GM12878 (cell line): Measurements from ENCODE around the gene SFSWAP. TPM values are rescaled to one million over a fixed set of nuclear protein-coding genes. Genes with fewer than 3 reads are reported as not detected.

ENCODE experiments used
- ATAC-seq: fragments of 200-7000 bp; cut with Tn5 transposase; 3 replicates; pipeline ENCODE4 v1.9.1; 2020; ENCODE audit warnings: mild to moderate bottlenecking, moderate library complexity
- BruUV-seq: library from RNA; stranded (reverse); fragments of 400-500 nt; replicated peaks from 2 replicates; lab custom pipeline; 2021; lab: Mats Ljungman, UMichigan
- CTCF ChIA-PET: fragments of 300-600 bp; sonication (Branson Sonifier 250); formaldehyde crosslinking; extraction: SDS; loops from one replicate; lab custom pipeline; 2021; ENCODE audit warnings: inconsistent platforms; lab: Yijun Ruan, JAX
- POLR2A ChIA-PET: fragments of 350-600 bp; formaldehyde crosslinking; extraction: SDS; loops from one replicate; lab custom pipeline; 2021; ENCODE audit warnings: inconsistent platforms; lab: Charles Lee
- RAD21 ChIA-PET: fragments of 300-600 bp; sonication (Branson Sonifier 250); formaldehyde crosslinking; loops from one replicate; lab custom pipeline; 2023; ENCODE audit warnings: antibody characterized with exemption; ENCODE audit not compliant: unreplicated experiment; lab: Charles Lee
- SMC1A ChIA-PET: fragments of 300-600 bp; sonication (Branson Sonifier 250); formaldehyde crosslinking; loops from one replicate; lab custom pipeline; 2023; ENCODE audit not compliant: unreplicated experiment, uncharacterized antibody; lab: Charles Lee
- DNase-seq: peaks from one replicate; pipeline ENCODE4 v3.0.0-alpha.2; 2011; ENCODE audit warnings: low read depth, low spot score
- FAIRE-seq: peaks from 3 replicates; lab custom pipeline; 2011; peaks lifted over from hg19 to GRCh38; lab: Jason Lieb, UNC
- H2AFZ ChIP-seq: 2 replicates; pipeline ENCODE4 v1.6.0; 2011; ENCODE audit warnings: low read depth, low read length, control low read depth; ENCODE audit not compliant: control insufficient read depth
- H3K27ac ChIP-seq: 2 replicates; pipeline ENCODE4 v1.5.1; 2011; ENCODE audit warnings: control low read depth; ENCODE audit not compliant: control insufficient read depth, insufficient read depth
- H3K27me3 ChIP-seq, 2 experiments: replicated peaks in 1 of 2; 2 replicates each; pipeline versions ENCODE4 v1.6.0 to v1.6.1; 2011; ENCODE audit warnings: low read length in 1 of 2; ENCODE audit not compliant: control insufficient read depth in 2 of 2, insufficient read depth in 2 of 2
- H3K36me3 ChIP-seq, 2 experiments: 2 replicates each; pipeline ENCODE4 v1.5.1; 2011; ENCODE audit warnings: low read length in 1 of 2; ENCODE audit not compliant: control insufficient read depth in 2 of 2, insufficient read depth in 2 of 2
- H3K4me1 ChIP-seq: 2 replicates; pipeline ENCODE4 v1.6.1; 2011; ENCODE audit warnings: mild to moderate bottlenecking, low read length, moderate library complexity, mixed read lengths; ENCODE audit not compliant: control insufficient read depth, insufficient read depth
- H3K4me2 ChIP-seq: 2 replicates; pipeline ENCODE4 v1.6.0; 2011; ENCODE audit warnings: control low read depth; ENCODE audit not compliant: control insufficient read depth, insufficient read depth
- H3K4me3 ChIP-seq: fragments of 200-600 bp; sonication (generic); 2 replicates; pipeline ENCODE4 v1.5.1; 2016
- H3K79me2 ChIP-seq: 2 replicates; pipeline ENCODE4 v1.6.0; 2011; ENCODE audit warnings: low read length; ENCODE audit not compliant: control insufficient read depth, insufficient read depth
- H3K9ac ChIP-seq: 2 replicates; pipeline ENCODE4 v1.8.0; 2011; ENCODE audit warnings: low read length, control low read depth, mixed read lengths; ENCODE audit not compliant: control insufficient read depth, insufficient read depth
- H3K9me3 ChIP-seq: replicated peaks from 3 replicates; pipeline ENCODE4 v1.5.1; 2011; ENCODE audit warnings: mild to moderate bottlenecking, low read length; ENCODE audit not compliant: control insufficient read depth, insufficient read depth
- H4K20me1 ChIP-seq: 2 replicates; pipeline ENCODE4 v1.6.0; 2011; ENCODE audit not compliant: control insufficient read depth, insufficient read depth
- E2F8 ChIP-seq: fragments of 450-650 bp; IDR thresholded peaks from 2 replicates; pipeline ENCODE4 v1.6.1; 2018; ENCODE audit warnings: mild to moderate bottlenecking, low read depth, moderate library complexity; ENCODE audit not compliant: partially characterized antibody
- E4F1 ChIP-seq: fragments of 450-650 bp; IDR thresholded peaks from 2 replicates; pipeline ENCODE4 v1.6.1; 2018; ENCODE audit warnings: borderline replicate concordance, mild to moderate bottlenecking; ENCODE audit not compliant: partially characterized antibody
- KLF5 ChIP-seq: fragments of 450-650 bp; IDR thresholded peaks from 2 replicates; pipeline ENCODE4 v1.6.1; 2014; ENCODE audit warnings: mild to moderate bottlenecking; ENCODE audit not compliant: partially characterized antibody
- MYC ChIP-seq: IDR thresholded peaks from 2 replicates; pipeline ENCODE4 v1.6.1; 2011; ENCODE audit warnings: mild to moderate bottlenecking, low read length, moderate library complexity, inconsistent platforms; ENCODE audit not compliant: insufficient read depth, insufficient replicate concordance, insufficient read length, severe bottlenecking
- POLR2AphosphoS5 ChIP-seq: IDR thresholded peaks from 2 replicates; pipeline ENCODE4 v1.6.1; 2011; ENCODE audit warnings: mild to moderate bottlenecking, low read length, inconsistent platforms
- RUNX3 ChIP-seq: IDR thresholded peaks from 2 replicates; pipeline ENCODE4 v1.6.1; 2012; ENCODE audit warnings: low read length, inconsistent platforms
- TAF1 ChIP-seq: IDR thresholded peaks from 2 replicates; pipeline ENCODE4 v1.6.1; 2011; ENCODE audit warnings: mild to moderate bottlenecking, low read depth, low read length, borderline replicate concordance
- ZBTB11 ChIP-seq: fragments of 450-650 bp; formaldehyde crosslinking; IDR thresholded peaks from 2 replicates; pipeline ENCODE4 v1.5.0; 2022; ENCODE audit warnings: mild to moderate bottlenecking, missing genetic modification characterization
- WGBS: methylation state at CpG from one replicate; pipeline ENCODE4 v1.1.6; 2016; ENCODE audit warnings: low lambda C conversion rate; ENCODE audit not compliant: insufficient replicate concordance, insufficient coverage; ENCODE audit errors: missing lambda C conversion rate; 5-methylcytosine and 5-hydroxymethylcytosine counted together
- in situ Hi-C: fragments of 300-500 bp; cut with MboI; formaldehyde crosslinking; loops from 9 replicates; pipeline ENCODE4 v1.14.3; 2018; ENCODE audit warnings: mixed read lengths
- intact Hi-C: fragments of 100-400 bp; cut with micrococcal nuclease; formaldehyde crosslinking; loops from one replicate; pipeline ENCODE4 v1.14.2; 2022; ENCODE audit not compliant: unreplicated experiment
- polyA plus RNA-seq, 11 experiments: library from polyadenylated mRNA; depleted of rRNA in 4 of 11; unstranded in 6 of 11; stranded (reverse) in 5 of 11; fragments of >200 nt; fragmentation: Nextera tagmentation in 4 of 11; fragmentation: Illumina TruSeq in 1 of 11; extraction: Ambion mirVana in 4 of 11; extraction: Trizol in 1 of 11; gene quantifications; 1 replicate in 1 of 11; 2 replicates in 10 of 11; pipeline versions ENCODE4 v1.2.1 to v1.2.3, GENCODE V29; 2011 to 2016; ENCODE audit warnings: inconsistent platforms in 2 of 11, missing spikeins in 2 of 11, low read depth in 1 of 11
- total RNA-seq, 4 experiments: library from RNA; depleted of rRNA in 3 of 4; stranded (reverse); fragments of >200 nt in 3 of 4; fragmentation: Illumina TruSeq in 1 of 4; extraction: Trizol in 1 of 4; gene quantifications; 2 replicates each; pipeline versions ENCODE4 v1.2.1 to v1.2.3, GENCODE V29; 2013 to 2021

The SFSWAP gene
- total and polyA plus RNA-seq, 10 of the 15 experiments (the other 5 are each of a cell fraction or from before 2014, with no cell fraction given) = 1.8 to 48.6 (median 25.0) TPM

GRCh38 chr12:131672941-131673887, 37.7 kb upstream of the SFSWAP start:
- DNase-seq (no peak), ATAC-seq (no peak), FAIRE-seq (no peak)
- Histone ChIP-seq H2AFZ (no peak overlapping the region), H3K9me3 (no peaks in the 10 kb centered on the region), H3K27me3 (no peaks in the 10 kb centered on the region), H3K9ac (no peak overlapping the region), H3K79me2 (no peaks in the 10 kb centered on the region), H3K4me2 (no peak overlapping the region), H3K27ac (no peak overlapping the region), H3K4me1 (no peaks in the 10 kb centered on the region), H4K20me1 (no peaks in the 10 kb centered on the region), H3K4me3 (no peak overlapping the region), H3K36me3 (no peaks in the 10 kb centered on the region)
- in situ Hi-C loops (no loop called here), intact Hi-C loops (no loop called here)
- CTCF ChIA-PET = no interaction called here
- POLR2A ChIA-PET = no interaction called here
- BruUV-seq = no TSS peak
- 32% methylated on average over 21 of the region's 24 CpGs for WGBS
- no peak for TF ChIP-seq E4F1
- no peak for TF ChIP-seq TAF1
- no peak for TF ChIP-seq MYC
- no peak for TF ChIP-seq RUNX3
- TF ChIP-seq E2F8 = no peak
- TF ChIP-seq POLR2AphosphoS5 = no peak
- no peak for TF ChIP-seq ZBTB11
- no peak for TF ChIP-seq KLF5
- RAD21 ChIA-PET = no interaction called here
- SMC1A ChIA-PET = no interaction called here
